Caco-2 (cell line): ENCODE measurements around the gene ZBTB48. TPM values are rescaled to one million over a fixed set of nuclear protein-coding genes. Genes with fewer than 3 reads are reported as not detected.

ENCODE experiments used
- BruUV-seq: library from RNA; stranded (reverse); fragments of 400-500 nt; replicated peaks from 2 replicates; lab custom pipeline; 2021; lab: Mats Ljungman, UMichigan
- CTCF ChIA-PET: fragments of 300-600 bp; sonication (Branson Sonifier 250); formaldehyde crosslinking; loops from one replicate; lab custom pipeline; 2022; ENCODE audit warnings: antibody characterized with exemption; lab: Charles Lee
- POLR2A ChIA-PET: fragments of 300-600 bp; sonication (Branson Sonifier 250); formaldehyde crosslinking; loops from one replicate; lab custom pipeline; 2022; ENCODE audit warnings: antibody characterized with exemption; lab: Charles Lee
- DNase-seq, 2 experiments: peaks; one replicate each; pipeline versions ENCODE4 v3.0.0 to v3.0.0-alpha.2; 2020 to 2022
- H3K27me3 ChIP-seq: replicated peaks from 2 replicates; pipeline ENCODE4 v1.6.0; 2011; ENCODE audit warnings: low read length; ENCODE audit not compliant: control insufficient read depth, insufficient read depth
- H3K36me3 ChIP-seq: 2 replicates; pipeline ENCODE4 v1.5.1; 2011; ENCODE audit warnings: low read length; ENCODE audit not compliant: control insufficient read depth, insufficient read depth
- H3K4me1 ChIP-seq: fragments of 250-450 bp; sonication (Bioruptor Pico); 2 replicates; pipeline ENCODE4 v1.5.1; 2020; ENCODE audit warnings: mild to moderate bottlenecking
- H3K4me3 ChIP-seq: 2 replicates; pipeline ENCODE4 v1.5.1; 2011; ENCODE audit warnings: low read depth, mild to moderate bottlenecking, control low read depth, low read length
- H3K9me3 ChIP-seq: fragments of 250-450 bp; sonication (Bioruptor Pico); 2 replicates; pipeline ENCODE4 v1.5.1; 2020; ENCODE audit warnings: mild to moderate bottlenecking, moderate library complexity
- H3K27ac Mint-ChIP-seq: one replicate; pipeline ENCODE4 v1.8.0; 2022; ENCODE audit warnings: mixed read lengths; ENCODE audit not compliant: unreplicated experiment
- H3K27me3 Mint-ChIP-seq: one replicate; pipeline ENCODE4 v1.8.0; 2022; ENCODE audit warnings: mixed read lengths; ENCODE audit not compliant: insufficient read depth, unreplicated experiment
- H3K36me3 Mint-ChIP-seq: one replicate; pipeline ENCODE4 v1.8.0; 2022; ENCODE audit warnings: mild to moderate bottlenecking, mixed read lengths; ENCODE audit not compliant: insufficient read depth, unreplicated experiment
- H3K4me1 Mint-ChIP-seq: one replicate; pipeline ENCODE4 v1.8.0; 2022; ENCODE audit warnings: low read depth, mixed read lengths; ENCODE audit not compliant: unreplicated experiment
- H3K4me3 Mint-ChIP-seq: one replicate; pipeline ENCODE4 v1.8.0; 2022; ENCODE audit warnings: mild to moderate bottlenecking, moderate library complexity, mixed read lengths; ENCODE audit not compliant: unreplicated experiment
- H3K9me3 Mint-ChIP-seq: one replicate; pipeline ENCODE4 v1.8.0; 2022; ENCODE audit warnings: mixed read lengths; ENCODE audit not compliant: unreplicated experiment
- CTCF ChIP-seq, 2 experiments: fragments of 200-600 bp in 1 of 2; IDR thresholded peaks; 1 replicate in 1 of 2; 2 replicates in 1 of 2; pipeline versions ENCODE4 v1.5.1 to v1.8.0; 2011 to 2022; ENCODE audit warnings: antibody characterized with exemption in 1 of 2, control low read depth in 1 of 2, inconsistent platforms in 1 of 2, low read depth in 1 of 2, low read length in 1 of 2, mild to moderate bottlenecking in 1 of 2, moderate library complexity in 1 of 2; ENCODE audit not compliant: insufficient read depth in 1 of 2, severe bottlenecking in 1 of 2, unreplicated experiment in 1 of 2
- intact Hi-C: fragments of 100-400 bp; cut with micrococcal nuclease; formaldehyde crosslinking; loops from one replicate; pipeline ENCODE4 v1.10.0; 2022; ENCODE audit not compliant: unreplicated experiment
- total RNA-seq: library from RNA; stranded (reverse); gene quantifications from 2 replicates; pipeline ENCODE4 v1.2.3, GENCODE V29; 2022

ZBTB48 gene
- total RNA-seq, 1 experiment from 2014 or later = 22.5 TPM

- H3K36me3 Mint-ChIP-seq = peaks cover 24% of the 10 kb centered on the region
- H3K27me3 ChIP-seq = no peaks in the 10 kb centered on the region
These were observed 10.3 kb downstream of the ZBTB48 start for GRCh38 chr1:6590046-6590445.

GRCh38 chr1:6591222-6591621 lies 11.4 kb downstream of the ZBTB48 start:
- POLR2A ChIA-PET = interaction anchor here (1.2 kb wide), 1 partner anchor 12 kb away, joined by 4 read pairs; no protein-coding TSS in a partner anchor
- peaks cover 2% of the 10 kb centered on the region; the same call in 1 of the 2 replicates for H3K36me3 ChIP-seq
- peaks cover 31% of the 10 kb centered on the region for H3K36me3 Mint-ChIP-seq

More at GRCh38 chr1:6590046-6590445, 10.3 kb downstream of the ZBTB48 start:
- H3K9me3 ChIP-seq = no peaks in the 10 kb centered on the region
- no TSS peak for BruUV-seq
- Mint-ChIP-seq H3K4me3 (no peak overlapping the region), H3K4me1 (no peaks in the 10 kb centered on the region), H3K27me3 (no peaks in the 10 kb centered on the region), H3K9me3 (no peaks in the 10 kb centered on the region), H3K27ac (no peak overlapping the region)
- H3K36me3 ChIP-seq = peaks cover 2% of the 10 kb centered on the region; the same call in 1 of the 2 replicates
- ChIA-PET CTCF (no interaction called here), POLR2A (no interaction called here)
- no peak for TF ChIP-seq CTCF (IDR thresholded peaks at IDR 0.05; ENCODE audit: insufficient read depth in 1 of 2, low read depth in 1 of 2, low read length in 1 of 2, severe bottlenecking in 1 of 2, unreplicated experiment in 1 of 2)
- intact Hi-C loops = no loop called here
- no peaks in the 10 kb centered on the region for H3K4me1 ChIP-seq
- no peak for DNase-seq
- no peak overlapping the region for H3K4me3 ChIP-seq

GRCh38 chr1:6591644-6592043 lies 11.8 kb downstream of the ZBTB48 start:
- no peaks in the 10 kb centered on the region for H3K4me1 ChIP-seq
- Mint-ChIP-seq H3K9me3 (no peaks in the 10 kb centered on the region), H3K4me3 (no peak overlapping the region), H3K4me1 (no peaks in the 10 kb centered on the region), H3K27ac (no peak overlapping the region), H3K36me3 (peaks cover 35% of the 10 kb centered on the region), H3K27me3 (no peaks in the 10 kb centered on the region)
- H3K9me3 ChIP-seq = no peaks in the 10 kb centered on the region
- intact Hi-C loops = no loop called here
- H3K4me3 ChIP-seq = no peak overlapping the region
- no TSS peak for BruUV-seq
- ChIA-PET POLR2A (interaction anchor here (0.9 to 1.2 kb wide), 2 partner anchors 12 to 29 kb away, joined by 3 to 4 read pairs; no protein-coding TSS in a partner anchor), CTCF (no interaction called here)
- no peak for DNase-seq
- no peaks in the 10 kb centered on the region for H3K27me3 ChIP-seq
- peaks cover 2% of the 10 kb centered on the region for H3K36me3 ChIP-seq
- no peak for TF ChIP-seq CTCF (IDR thresholded peaks at IDR 0.05; ENCODE audit: insufficient read depth in 1 of 2, low read depth in 1 of 2, low read length in 1 of 2, severe bottlenecking in 1 of 2, unreplicated experiment in 1 of 2)

More at GRCh38 chr1:6591222-6591621, 11.4 kb downstream of the ZBTB48 start:
- no peaks in the 10 kb centered on the region for H3K27me3 Mint-ChIP-seq
- Histone ChIP-seq H3K4me3 (no peak overlapping the region), H3K9me3 (no peaks in the 10 kb centered on the region), H3K27me3 (no peaks in the 10 kb centered on the region), H3K4me1 (no peaks in the 10 kb centered on the region)
- CTCF ChIA-PET = no interaction called here
- intact Hi-C loops = no loop called here
- no peak for DNase-seq
- H3K9me3 Mint-ChIP-seq = no peaks in the 10 kb centered on the region
- no peaks in the 10 kb centered on the region for H3K4me1 Mint-ChIP-seq
- H3K27ac Mint-ChIP-seq = no peak overlapping the region
- no peak overlapping the region for H3K4me3 Mint-ChIP-seq
- BruUV-seq = no TSS peak
- no peak for TF ChIP-seq CTCF (IDR thresholded peaks at IDR 0.05; ENCODE audit: insufficient read depth in 1 of 2, low read depth in 1 of 2, low read length in 1 of 2, severe bottlenecking in 1 of 2, unreplicated experiment in 1 of 2)
